Fibroblast of lung (primary cell): ENCODE measurements around the gene TPH2.

ENCODE experiments used
- CTCF ChIP-seq, 2 donors: IDR thresholded peaks in 1 of 2; conservative IDR thresholded peaks in 1 of 2; 1 replicate in 1 of 2; 2 replicates in 1 of 2; pipeline ENCODE4 v1.5.1; 2011 to 2012; ENCODE audit warnings: low read length in 2 of 2, control low read depth in 1 of 2, inconsistent platforms in 1 of 2, low read depth in 1 of 2, mild to moderate bottlenecking in 1 of 2
- EZH2 ChIP-seq: IDR thresholded peaks from 2 replicates; pipeline ENCODE4 v1.5.1; 2012; ENCODE audit warnings: low read length, control low read depth, mild to moderate bottlenecking; ENCODE audit errors: missing control alignments

- no peak for TF ChIP-seq CTCF (conservative IDR thresholded peaks at IDR 0.05 in 1 of 2, IDR thresholded peaks at IDR 0.05 in 1 of 2; ENCODE audit: low read depth in 1 of 2, low read length in 2 of 2)
- no peak for TF ChIP-seq EZH2
These were observed 74.2 kb downstream of the TPH2 start for GRCh38 chr12:72012874-72013273.
